GM18511 (cell line): ENCODE results near the gene UPP2.

ENCODE experiments used
- ATAC-seq: cut with Tn5 transposase; IDR thresholded peaks from one replicate; pipeline ENCODE4 v1.9.1; 2021; ENCODE audit warnings: mild to moderate bottlenecking, moderate library complexity; ENCODE audit not compliant: unreplicated experiment

The UPP2 gene

GRCh38 chr2:158135096-158135495, 33.4 kb downstream of the UPP2 start:
- ATAC-seq = no peak

GRCh38 chr2:158138255-158138654, 36.6 kb downstream of the UPP2 start:
- ATAC-seq = no peak

GRCh38 chr2:158140201-158140600, 38.5 kb downstream of the UPP2 start:
- ATAC-seq = no peak

- ATAC-seq = no peak
Measured at GRCh38 chr2:158142165-158142564, 40.5 kb downstream of the UPP2 start.

GRCh38 chr2:158142568-158143332, 41.1 kb downstream of the UPP2 start:
- ATAC-seq = no peak

GRCh38 chr2:158143703-158144360, 42.2 kb downstream of the UPP2 start:
- ATAC-seq = no peak

- ATAC-seq = no peak
Measured at GRCh38 chr2:158144914-158145625, 43.4 kb downstream of the UPP2 start.

DNA sequence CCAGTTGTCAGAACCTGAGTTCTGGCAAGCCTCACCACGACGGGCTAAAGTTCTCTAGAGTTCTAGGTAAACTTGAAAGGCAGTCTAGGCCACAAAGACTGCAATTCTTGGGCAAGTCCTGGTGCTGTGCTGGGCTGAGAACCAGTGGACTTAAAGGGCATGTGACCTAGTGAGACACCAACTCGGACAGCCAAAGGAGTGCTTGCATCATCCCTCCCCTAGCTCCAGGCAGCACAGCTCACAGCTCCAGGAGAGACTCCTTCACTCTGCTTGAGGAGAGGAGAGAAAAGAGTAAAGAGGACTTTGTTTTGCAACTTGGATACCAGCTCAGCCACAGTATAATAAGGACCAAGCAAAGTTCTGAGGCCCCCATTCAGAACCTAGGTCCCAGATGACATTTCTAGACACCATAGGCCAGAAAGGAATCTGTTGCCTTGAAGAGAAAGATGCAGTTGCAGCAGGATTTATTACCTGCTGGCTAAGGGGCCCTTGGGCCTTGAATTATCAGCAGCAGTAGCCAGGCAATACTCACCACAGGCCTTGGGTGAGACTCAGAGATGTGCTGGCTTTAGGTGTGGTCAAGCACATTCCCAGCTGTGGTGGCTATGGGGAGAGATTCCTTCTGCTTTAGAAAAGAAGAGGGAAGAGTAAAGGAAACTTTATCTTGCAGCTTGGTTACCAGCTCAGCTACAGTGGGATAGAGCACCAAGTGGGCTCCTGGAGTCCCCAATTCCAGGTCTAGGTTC, 51.8 kb downstream of the UPP2 start:
- no peak for ATAC-seq

DNA sequence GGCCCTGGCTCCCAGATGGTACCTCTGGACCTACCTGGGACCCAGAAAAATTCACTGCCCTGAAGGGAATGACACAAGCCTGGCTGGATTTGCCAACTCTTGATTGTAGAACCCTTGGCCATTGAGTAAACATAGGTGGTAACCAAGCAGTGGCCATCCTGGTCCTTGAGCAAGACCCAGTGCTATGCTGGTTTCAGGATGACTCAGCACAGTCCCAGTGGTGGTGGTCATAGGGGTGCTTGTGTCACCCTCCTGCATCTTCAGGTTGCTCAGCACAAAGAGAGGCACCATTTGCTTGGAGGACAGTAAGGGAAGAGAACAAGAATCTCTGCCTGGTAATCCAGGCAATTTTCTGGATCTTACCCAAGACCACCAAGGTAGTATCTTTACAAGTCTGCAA, 52.9 kb downstream of the UPP2 start:
- ATAC-seq = no peak

DNA sequence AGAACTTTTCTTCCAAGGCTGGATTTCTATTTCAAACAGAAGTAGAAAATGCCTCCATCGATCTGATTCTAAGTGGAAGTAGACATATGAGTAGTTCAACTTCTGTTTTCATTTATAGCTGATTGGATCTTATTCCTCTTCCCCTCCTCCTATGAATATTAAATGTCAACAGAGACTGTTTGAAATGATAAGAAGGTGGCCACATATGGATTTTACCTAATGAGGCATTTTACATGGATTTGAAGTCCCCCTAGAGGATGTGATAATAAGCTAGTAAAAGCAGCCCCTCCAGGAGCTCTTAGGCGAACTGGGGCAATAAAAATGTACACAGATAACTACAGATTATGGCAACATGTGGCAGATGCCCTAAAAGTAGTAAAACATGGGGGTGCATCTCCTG, 71.0 kb downstream of the UPP2 start:
- no peak for ATAC-seq

GRCh38 chr2:158174495-158174894, 72.8 kb downstream of the UPP2 start:
- no peak for ATAC-seq

DNA sequence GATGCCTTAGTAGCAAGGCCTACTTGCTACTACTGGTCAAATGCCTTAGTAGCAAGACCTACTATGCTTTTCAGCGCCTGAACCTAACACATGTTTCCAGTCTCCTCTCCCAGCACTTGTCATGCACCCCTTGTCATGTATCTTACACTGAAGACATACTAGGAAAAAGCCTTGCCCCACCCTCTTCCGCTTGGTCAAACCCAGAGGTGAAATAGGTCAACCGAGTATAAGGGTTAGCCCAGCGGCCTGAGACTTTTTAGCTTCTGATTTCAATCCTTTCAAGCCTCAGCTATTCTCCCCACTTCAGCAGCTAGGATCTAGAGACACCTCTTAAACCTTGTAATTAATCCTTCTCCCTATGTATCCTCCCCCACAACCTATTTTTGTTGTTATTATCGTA, 73.3 kb downstream of the UPP2 start:
- ATAC-seq = no peak

DNA sequence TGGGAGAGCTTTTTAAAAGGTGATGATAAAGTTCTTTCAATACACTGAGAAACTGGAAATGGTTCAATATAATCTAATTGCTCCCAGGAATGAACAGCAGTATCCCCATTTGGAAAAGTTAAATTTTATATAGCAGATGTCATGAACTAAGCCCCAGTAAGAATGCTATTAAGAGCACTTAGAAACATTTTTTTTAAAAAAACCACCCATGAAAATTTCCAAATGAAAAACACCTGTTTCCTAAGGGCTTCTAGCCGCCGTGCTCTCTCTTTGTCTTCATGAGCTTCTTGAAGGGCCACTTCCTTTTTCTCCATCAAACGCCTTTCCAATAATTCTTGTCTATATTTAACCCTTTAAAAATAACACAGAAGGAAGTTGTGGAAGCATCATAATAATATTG, 77.0 kb downstream of the UPP2 start:
- ATAC-seq = no peak

DNA sequence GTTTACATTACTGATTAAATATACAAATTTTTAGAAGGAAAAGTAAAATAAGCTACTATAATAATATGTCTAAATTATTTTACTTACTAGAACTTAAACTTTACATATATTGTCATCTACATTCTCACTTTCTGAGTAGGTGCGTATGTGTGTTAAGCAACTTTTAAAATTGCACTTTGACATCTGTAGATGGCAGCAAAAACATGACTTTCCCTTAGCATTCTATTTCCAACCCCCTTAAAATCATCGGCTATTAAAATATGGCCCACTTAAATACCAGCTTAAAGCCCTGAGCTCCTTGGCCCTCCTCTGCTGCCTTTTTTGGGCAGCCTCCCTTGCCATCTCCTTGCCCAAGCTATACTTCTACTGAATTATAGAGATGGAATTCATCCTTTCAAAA, 78.0 kb downstream of the UPP2 start:
- no peak for ATAC-seq

DNA sequence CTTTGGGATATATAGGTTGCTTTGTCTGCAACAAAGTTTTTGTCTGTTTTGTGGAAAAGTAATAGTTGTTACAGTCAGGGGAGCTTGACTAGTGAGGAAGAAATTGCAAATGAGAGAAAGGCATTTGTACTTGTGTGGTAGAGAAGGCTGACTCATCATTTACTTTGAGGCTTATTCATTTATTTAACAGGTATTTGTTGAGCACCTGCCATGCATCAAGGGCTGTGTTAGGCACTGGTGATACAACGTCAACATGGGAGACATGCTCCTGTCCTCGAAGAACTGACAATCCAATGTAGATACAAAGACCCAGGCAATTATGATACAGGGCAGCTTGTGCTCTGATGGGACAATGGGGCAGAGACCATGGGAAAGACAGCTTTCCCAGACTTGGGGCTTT, 79.5 kb downstream of the UPP2 start:
- no peak for ATAC-seq

GRCh38 chr2:158182676-158183295, 81.1 kb downstream of the UPP2 start:
- no peak for ATAC-seq

GRCh38 chr2:158184001-158184400, 82.3 kb downstream of the UPP2 start:
- no peak for ATAC-seq

- no peak for ATAC-seq
Measured at GRCh38 chr2:158184556-158185343, 83.1 kb downstream of the UPP2 start.
